ENCODE measurements around the gene MDFI. TPM values are rescaled to one million over a fixed set of nuclear protein-coding genes. Genes with fewer than 3 reads are reported as not detected.

MDFI gene
- total RNA-seq, 4 donors from 2014 or later: 0.26 to 1.1 TPM; not detected in 2

GRCh38 chr6:41671376-41671775, 33.1 kb downstream of the MDFI start:
- intact Hi-C loops (cut with DNase I; ENCODE audit: low total_unique reads): no loop called here
- H3K4me1 ChIP-seq: no peaks in the 10 kb centered on the region
- TF ChIP-seq POLR2A (IDR thresholded peaks at IDR 0.05): no peak
- no peak for TF ChIP-seq CTCF (IDR thresholded peaks at IDR 0.05 in 4 of 5, conservative IDR thresholded peaks at IDR 0.05 in 1 of 5)
- H3K36me3 ChIP-seq: no peaks in the 10 kb centered on the region
- no peak for ATAC-seq
- DNase-seq: no peak
- no peaks in the 10 kb centered on the region for H3K9me3 ChIP-seq
- in situ Hi-C loops (cut with MboI; ENCODE audit: low sequenced_read_pairs in 4 of 4): loop anchor here in 1 of 4 donors (10.0 kb wide), 1 partner anchor 67 kb away; no protein-coding TSS in a partner anchor
- H3K4me3 ChIP-seq: no peak overlapping the region
- no peaks in the 10 kb centered on the region for H3K27me3 ChIP-seq
- H3K27ac ChIP-seq: no peak overlapping the region

GRCh38 chr6:41672016-41672415, 33.7 kb downstream of the MDFI start:
- Histone ChIP-seq H3K4me3 (no peak overlapping the region), H3K27ac (no peak overlapping the region), H3K4me1 (no peaks in the 10 kb centered on the region), H3K27me3 (no peaks in the 10 kb centered on the region), H3K9me3 (no peaks in the 10 kb centered on the region), H3K36me3 (no peaks in the 10 kb centered on the region)
- in situ Hi-C loops (cut with MboI; ENCODE audit: low sequenced_read_pairs in 4 of 4): loop anchor here in 1 of 4 donors (10.0 kb wide), 1 partner anchor 67 kb away; no protein-coding TSS in a partner anchor
- no peak for DNase-seq
- no peak for ATAC-seq
- TF ChIP-seq POLR2A (IDR thresholded peaks at IDR 0.05) (no peak), CTCF (IDR thresholded peaks at IDR 0.05 in 4 of 5, conservative IDR thresholded peaks at IDR 0.05 in 1 of 5) (no peak)
- intact Hi-C loops (cut with DNase I; ENCODE audit: low total_unique reads): no loop called here

GRCh38 chr6:41672816-41673703, 34.8 kb downstream of the MDFI start:
- Histone ChIP-seq H3K4me3 (no peak overlapping the region), H3K27me3 (no peaks in the 10 kb centered on the region), H3K27ac (no peak overlapping the region), H3K36me3 (no peaks in the 10 kb centered on the region), H3K9me3 (no peaks in the 10 kb centered on the region), H3K4me1 (no peaks in the 10 kb centered on the region)
- intact Hi-C loops (cut with DNase I; ENCODE audit: low total_unique reads): no loop called here
- ATAC-seq (no peak), DNase-seq (no peak)
- TF ChIP-seq CTCF (IDR thresholded peaks at IDR 0.05 in 4 of 5, conservative IDR thresholded peaks at IDR 0.05 in 1 of 5) (no peak), POLR2A (IDR thresholded peaks at IDR 0.05) (no peak)
- in situ Hi-C loops (cut with MboI; ENCODE audit: low sequenced_read_pairs in 4 of 4): loop anchor here in 1 of 4 donors (10.0 kb wide), 1 partner anchor 68 kb away; no protein-coding TSS in a partner anchor

- Histone ChIP-seq H3K9me3 (no peaks in the 10 kb centered on the region), H3K36me3 (no peaks in the 10 kb centered on the region), H3K4me3 (no peak overlapping the region), H3K4me1 (no peaks in the 10 kb centered on the region), H3K27ac (no peak overlapping the region), H3K27me3 (no peaks in the 10 kb centered on the region)
- intact Hi-C loops (cut with DNase I; ENCODE audit: low total_unique reads) (no loop called here), in situ Hi-C loops (cut with MboI; ENCODE audit: low sequenced_read_pairs in 4 of 4) (loop anchor here in 1 of 4 donors (10.0 kb wide), 1 partner anchor 69 kb away; no protein-coding TSS in a partner anchor)
- no peak for DNase-seq
- TF ChIP-seq CTCF (IDR thresholded peaks at IDR 0.05 in 4 of 5, conservative IDR thresholded peaks at IDR 0.05 in 1 of 5) (no peak), POLR2A (IDR thresholded peaks at IDR 0.05) (no peak)
- ATAC-seq: no peak
These were observed 35.4 kb downstream of the MDFI start for GRCh38 chr6:41673704-41674000.
